Adrenal gland (tissue), 12 donors: Measurements from ENCODE around the gene TMEM204. TPM values are rescaled to one million over a fixed set of nuclear protein-coding genes. Genes with fewer than 3 reads are reported as not detected.
A peak's percentile ranks its signal among the peaks of the same experiment; 100 is the strongest.

Experiments used
- DNase-seq, 7 donors: peaks; one replicate each; pipeline ENCODE4 v3.0.0-alpha.2; 2019 to 2020
- H3K27ac ChIP-seq, 5 donors: fragments of 200-600 bp; sonication (generic) in 4 of 5; 1 replicate in 3 of 5; 2 replicates in 2 of 5; pipeline versions ENCODE4 v1.5.1 to v1.8.0; 2016 to 2020; ENCODE audit warnings: mild to moderate bottlenecking in 1 of 5
- H3K27me3 ChIP-seq: fragments of 200-600 bp; 2 replicates; pipeline ENCODE4 v1.8.0; 2021
- H3K36me3 ChIP-seq, 2 donors: fragments of 200-600 bp; replicated peaks in 1 of 2; 1 replicate in 1 of 2; 2 replicates in 1 of 2; pipeline versions ENCODE4 v1.5.1 to v1.8.0; 2018 to 2022
- H3K4me1 ChIP-seq, 2 donors: fragments of 200-600 bp; replicated peaks in 1 of 2; 1 replicate in 1 of 2; 2 replicates in 1 of 2; pipeline versions ENCODE4 v1.5.1 to v1.8.0; 2018 to 2021
- H3K4me3 ChIP-seq, 4 donors: fragments of 200-600 bp; sonication (generic) in 3 of 4; one replicate each; pipeline ENCODE4 v1.5.1; 2016 to 2018
- H3K9me3 ChIP-seq, 3 donors: fragments of 200-600 bp; sonication (generic) in 1 of 3; replicated peaks in 1 of 3; 1 replicate in 2 of 3; 2 replicates in 1 of 3; pipeline versions ENCODE4 v1.5.1 to v1.8.0; 2016 to 2021
- CTCF ChIP-seq, 6 experiments: fragments of 450-650 bp in 4 of 6; fragments of 200-600 bp in 2 of 6; sonication (generic) in 1 of 6; IDR thresholded peaks; 1 replicate in 5 of 6; 2 replicates in 1 of 6; pipeline versions ENCODE4 v1.5.1 to v1.8.0; 2016 to 2021; ENCODE audit warnings: antibody characterized with exemption in 6 of 6, mild to moderate bottlenecking in 2 of 6, moderate library complexity in 1 of 6
- POLR2A ChIP-seq, 2 donors: fragments of 450-650 bp; IDR thresholded peaks; one replicate each; pipeline ENCODE4 v1.6.1; 2017; ENCODE audit warnings: antibody characterized with exemption in 2 of 2, mild to moderate bottlenecking in 2 of 2, moderate library complexity in 1 of 2
- WGBS, 4 donors: extraction: QIAGEN DNeasy Blood & Tissue Kit in 2 of 4; methylation state at CpG; one replicate each; pipeline versions ENCODE4 v1.1.5 to v1.1.7; 2013 to 2017; 5-methylcytosine and 5-hydroxymethylcytosine counted together
- intact Hi-C, 2 donors: fragments of 100-400 bp; cut with DNase I; formaldehyde crosslinking; loops; one replicate each; pipeline versions ENCODE4 v1.14.1 to v1.15.0; 2022 to 2023
- polyA plus RNA-seq, 3 donors: library from polyadenylated mRNA; stranded (reverse); fragments of 200-250 nt in 2 of 3; fragments of 350-450 nt in 1 of 3; fragmentation: Illumina TruSeq in 1 of 3; extraction: RNeasy Lipid Tissue Mini Kit (QIAGEN cat#74804) in 1 of 3; gene quantifications; one replicate each; pipeline ENCODE4 v1.2.3, GENCODE V29; 2013 to 2014
- total RNA-seq, 9 donors: library from RNA; depleted of rRNA in 4 of 9; stranded (reverse); fragments of >200 nt in 4 of 9; fragments of 120-200 nt in 1 of 9; fragmentation: NEBNext Ultra II Directional in 1 of 9; extraction: Animal tissue kit (Norgen Biotek cat#: 25700) in 1 of 9; gene quantifications; one replicate each; pipeline versions ENCODE4 v1.1.0 to v1.2.4, GENCODE V29; 2013 to 2023
- donor health status: healthy with polysubstance abuse.
- donor health status: Bipolar disorder and iron deficiency.
- donor health status: DM: yes; HTN: yes; CAD: no.
- donor health status: DM: no; HTN: no; CAD: no.
- donor health status: DM: no; HTN: no; CAD: no.
- donor health status: DM: yes; HTN: yes; CAD: no.

TMEM204 gene
- total and polyA plus RNA-seq, 12 donors: 7.4 to 77.2 (median 26.0) TPM

DNA sequence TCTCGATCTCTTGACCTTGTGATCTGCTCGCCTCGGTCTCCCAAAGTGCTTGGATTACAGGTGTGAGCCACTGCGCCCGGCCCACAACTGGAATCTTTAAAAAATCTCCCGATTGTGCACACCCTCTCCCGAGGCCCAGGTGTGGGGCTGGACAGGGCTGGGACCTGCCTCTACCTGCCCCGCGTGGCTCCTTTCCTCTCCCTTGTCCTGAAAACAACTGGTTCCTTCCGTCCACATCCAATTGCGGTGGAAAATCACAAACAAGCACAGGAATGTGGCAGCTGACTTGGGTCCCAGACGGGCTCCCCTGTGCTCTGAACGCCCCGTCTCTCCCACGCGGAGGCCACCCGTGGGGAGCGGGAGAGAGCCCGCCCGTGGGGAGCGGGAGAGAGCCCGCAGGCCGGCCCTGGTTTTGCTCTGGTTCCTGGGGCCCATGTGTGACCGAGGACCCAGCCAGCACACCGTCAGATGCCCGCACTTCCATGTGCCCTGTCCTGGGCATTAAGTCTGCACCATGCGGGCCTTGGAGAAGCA lies 3.0 kb upstream of the TMEM204 start:
- Histone ChIP-seq H3K4me1 (peaks cover 13 to 37% of the 10 kb centered on the region in 2 donors), H3K27me3 (no peaks in the 10 kb centered on the region), H3K27ac (peak overlapping the region in 2 of 5 donors; percentile 83 to 97), H3K36me3 (no peaks in the 10 kb centered on the region), H3K9me3 (no peaks in the 10 kb centered on the region), H3K4me3 (no peak overlapping the region)
- WGBS, 4 donors: 91 to 96% (median 92%) methylated on average over 18 to 27 of the region's 27 CpGs
- TF ChIP-seq POLR2A (IDR thresholded peaks at IDR 0.05): no peak
- TF ChIP-seq CTCF (IDR thresholded peaks at IDR 0.05): no peak
- no peak for DNase-seq
- intact Hi-C loops: no loop called here

DNA sequence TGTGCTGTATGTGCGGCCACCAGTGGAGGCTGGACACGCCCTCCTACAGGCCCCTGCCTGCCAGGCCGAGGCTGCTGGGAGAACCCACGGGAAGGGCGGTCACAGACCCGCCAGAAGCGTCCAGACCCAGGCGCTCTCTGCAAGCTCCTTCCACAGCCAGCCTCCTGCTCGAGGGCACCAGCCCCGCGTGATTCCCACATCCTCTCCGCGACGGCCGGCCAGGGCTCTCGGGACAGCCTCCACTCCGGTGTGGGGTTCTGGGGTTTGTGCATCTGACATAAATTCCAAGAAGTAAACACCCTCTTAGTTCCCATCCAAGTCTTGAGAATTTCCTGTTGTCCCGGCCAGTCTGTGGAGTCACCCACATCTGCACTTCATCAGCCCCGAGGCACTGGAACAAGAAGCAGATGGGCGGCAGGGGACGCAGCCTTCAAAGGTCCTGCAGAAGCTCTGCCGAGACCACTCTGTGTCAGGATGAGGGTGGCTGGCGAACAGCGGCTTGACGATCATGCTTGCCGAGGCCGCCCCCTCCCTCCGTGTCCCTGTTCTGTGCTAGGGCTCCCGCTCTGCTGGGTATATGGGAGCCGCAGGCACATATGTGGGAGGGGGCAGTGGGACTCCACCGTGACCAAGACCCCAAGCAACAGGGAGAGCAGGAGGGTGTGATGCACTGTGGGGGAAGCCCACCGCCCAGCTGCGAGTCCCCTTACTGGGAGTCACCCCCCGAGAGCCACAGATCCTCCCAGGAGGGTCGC lies 2.4 kb upstream of the TMEM204 start:
- TF ChIP-seq CTCF (IDR thresholded peaks at IDR 0.05) (no peak), POLR2A (IDR thresholded peaks at IDR 0.05) (no peak)
- H3K9me3 ChIP-seq: no peaks in the 10 kb centered on the region
- intact Hi-C loops: no loop called here
- peak in 3 of 7 donors; percentile 35 to 82 (median 49) for DNase-seq
- no peaks in the 10 kb centered on the region for H3K27me3 ChIP-seq
- H3K4me3 ChIP-seq: peak overlapping the region in 1 of 4 donors; percentile 29
- peak overlapping the region in 4 of 5 donors; percentile 65 to 97 (median 81) for H3K27ac ChIP-seq
- 62 to 73% (median 67%) methylated on average over 15 to 35 of the region's 35 CpGs for WGBS, 4 donors
- H3K36me3 ChIP-seq: no peaks in the 10 kb centered on the region
- peaks cover 13 to 37% of the 10 kb centered on the region in 2 donors for H3K4me1 ChIP-seq

GRCh38 chr16:1531638-1531910 lies 1.9 kb upstream of the TMEM204 start:
- 51 to 87% (median 80%) methylated on average over 2 to 14 of the region's 14 CpGs for WGBS, 4 donors
- Histone ChIP-seq H3K4me1 (peaks cover 13 to 37% of the 10 kb centered on the region in 2 donors), H3K36me3 (peaks cover 0 to under 1% of the 10 kb centered on the region in 2 donors), H3K9me3 (no peaks in the 10 kb centered on the region), H3K4me3 (peak overlapping the region in 1 of 4 donors; percentile 29), H3K27ac (peak overlapping the region; percentile 39 to 97 (median 79)), H3K27me3 (no peaks in the 10 kb centered on the region)
- intact Hi-C loops: no loop called here
- peak in 1 of 7 donors; percentile 19 for DNase-seq
- no peak for TF ChIP-seq CTCF (IDR thresholded peaks at IDR 0.05)
- TF ChIP-seq POLR2A (IDR thresholded peaks at IDR 0.05): no peak

- Histone ChIP-seq H3K27me3 (no peaks in the 10 kb centered on the region), H3K9me3 (no peaks in the 10 kb centered on the region), H3K4me3 (peak overlapping the region in 1 of 4 donors; percentile 56), H3K4me1 (peaks cover 13 to 43% of the 10 kb centered on the region in 2 donors), H3K36me3 (peaks cover 0 to 6% of the 10 kb centered on the region in 2 donors), H3K27ac (peak overlapping the region; percentile 39 to 97 (median 79))
- TF ChIP-seq POLR2A (IDR thresholded peaks at IDR 0.05): no peak
- no peak for TF ChIP-seq CTCF (IDR thresholded peaks at IDR 0.05)
- intact Hi-C loops: no loop called here
- WGBS, 4 donors: 49 to 70% (median 63%) methylated on average over 19 to 28 of the region's 28 CpGs
- DNase-seq: peak in 4 of 7 donors; percentile 63 to 92 (median 65)
Measured at GRCh38 chr16:1532081-1532760, 1.2 kb upstream of the TMEM204 start.
